Left ventricle myocardium superior (tissue), 1 donor: Measurements from ENCODE around the gene AK1. TPM values are rescaled to one million over a fixed set of nuclear protein-coding genes. Genes with fewer than 3 reads are reported as not detected.
"Not testable (repeated sequence)": the region's sequence is repeated elsewhere in the genome, so short reads cannot be mapped to it uniquely, and the experiment has no call there.

Experiments used
- ATAC-seq: fragments of 200-7000 bp; cut with Tn5 transposase; one replicate; pipeline ENCODE4 v1.9.1; 2020; ENCODE audit warnings: mild to moderate bottlenecking, moderate library complexity
- DNase-seq: peaks from one replicate; pipeline ENCODE4 v3.0.0-alpha.2; 2020
- intact Hi-C: fragments of 100-400 bp; cut with micrococcal nuclease; formaldehyde crosslinking; loops from one replicate; pipeline ENCODE4 v1.11.0; 2022
- total RNA-seq: library from RNA; stranded (reverse); fragmentation: NEBNext Ultra II Directional; extraction: Animal tissue kit (Norgen Biotek cat#: 25700); gene quantifications from one replicate; pipeline ENCODE4 v1.2.1, GENCODE V29; 2021
- donor health status: DM: no; HTN: yes; CAD: no; lungs with severe emphysema.

The AK1 gene
- total RNA-seq, 1 donor from 2014 or later: 853 TPM

GRCh38 chr9:127856729-127857116 lies 20.8 kb downstream of the AK1 start:
- ATAC-seq: no peak

GRCh38 chr9:127856094-127856728 lies 21.3 kb downstream of the AK1 start:
- DNase-seq (no peak), ATAC-seq (no peak)
- intact Hi-C loops: no loop called here

More at GRCh38 chr9:127856729-127857116, 20.8 kb downstream of the AK1 start:
- intact Hi-C loops: no loop called here
- DNase-seq: no peak

- intact Hi-C loops: no loop called here
- DNase-seq (no peak), ATAC-seq (no peak)
Measured at GRCh38 chr9:127855522-127855921, 22.0 kb downstream of the AK1 start.

- intact Hi-C loops: no loop called here
Measured at GRCh38 chr9:127854960-127855359, 22.5 kb downstream of the AK1 start.

GRCh38 chr9:127854184-127854806 lies 23.2 kb downstream of the AK1 start, which contains the start of gene ENG:
TSS of gene ENG (minus strand) at chr9:127854658. CDS start at chr9:127854355, 303 bp downstream.
- ATAC-seq (peak; percentile 74), DNase-seq (peak; percentile 92)
- intact Hi-C loops: no loop called here

More at GRCh38 chr9:127854960-127855359, 22.5 kb downstream of the AK1 start:
- ATAC-seq (no peak), DNase-seq (no peak)

GRCh38 chr9:127853312-127854183 lies 23.9 kb downstream of the AK1 start:
- ATAC-seq (peak; percentile 2), DNase-seq (no peak)
- intact Hi-C loops: no loop called here

GRCh38 chr9:127852829-127853228 lies 24.6 kb downstream of the AK1 start:
- intact Hi-C loops: no loop called here
- no peak for DNase-seq
- ATAC-seq: no peak

- no peak for DNase-seq
- intact Hi-C loops: no loop called here
- no peak for ATAC-seq
Measured at GRCh38 chr9:127850286-127850830, 27.1 kb downstream of the AK1 start.

GRCh38 chr9:127848756-127849504 lies 28.5 kb downstream of the AK1 start:
- intact Hi-C loops: no loop called here
- no peak for ATAC-seq
- no peak for DNase-seq

- DNase-seq (no peak), ATAC-seq (no peak)
- intact Hi-C loops: no loop called here
Measured at GRCh38 chr9:127847833-127848755, 29.4 kb downstream of the AK1 start.

- ATAC-seq (peak; percentile 57), DNase-seq (no peak)
- intact Hi-C loops: no loop called here
Measured at GRCh38 chr9:127847178-127847510, 30.3 kb downstream of the AK1 start.

GRCh38 chr9:127846443-127847177 lies 30.9 kb downstream of the AK1 start:
- DNase-seq (peak; percentile 65), ATAC-seq (peak; percentile 61)
- intact Hi-C loops: no loop called here

GRCh38 chr9:127845619-127846018 lies 31.9 kb downstream of the AK1 start:
- ATAC-seq, intact Hi-C loops, DNase-seq: not testable (repeated sequence)

GRCh38 chr9:127844821-127845359 lies 32.6 kb downstream of the AK1 start:
- intact Hi-C loops: no loop called here
- peak; percentile 51 for ATAC-seq
- DNase-seq: peak; percentile 67

- no peak for ATAC-seq
- no peak for DNase-seq
- intact Hi-C loops: no loop called here
Measured at GRCh38 chr9:127841087-127841835, 36.2 kb downstream of the AK1 start.

GRCh38 chr9:127838375-127839078 lies 38.9 kb downstream of the AK1 start:
- intact Hi-C loops: no loop called here
- ATAC-seq (peak; percentile 77), DNase-seq (peak; percentile 79)
